Lower leg skin (tissue), 3 donors: Measurements from ENCODE around the gene CREB3L4.

ENCODE experiments used
- CTCF ChIP-seq, 3 donors: fragments of 450-650 bp; IDR thresholded peaks; one replicate each; pipeline ENCODE4 v1.5.1; 2016; ENCODE audit warnings: antibody characterized with exemption in 3 of 3, mild to moderate bottlenecking in 3 of 3, moderate library complexity in 2 of 3
- POLR2A ChIP-seq, 2 donors: fragments of 450-650 bp; IDR thresholded peaks; one replicate each; pipeline ENCODE4 v1.6.1; 2016 to 2017; ENCODE audit warnings: antibody characterized with exemption in 2 of 2, mild to moderate bottlenecking in 1 of 2, moderate library complexity in 1 of 2

GRCh38 chr1:153942766-153943549, 24.7 kb upstream of the CREB3L4 start:
- TF ChIP-seq CTCF (IDR thresholded peaks at IDR 0.05): no peak
- TF ChIP-seq POLR2A (IDR thresholded peaks at IDR 0.05): no peak
